Epithelial cell of esophagus (primary cell): ENCODE data around the gene FRRS1.

Experiments used
- DNase-seq: peaks from one replicate; pipeline ENCODE4 v3.0.0; 2010; ENCODE audit warnings: low read depth
- H3K4me3 ChIP-seq: 2 replicates; pipeline ENCODE4 v1.5.1; 2011; ENCODE audit warnings: mild to moderate bottlenecking, low read length, control low read depth
- TF ChIP-seq, protein P1 (sequence below): IDR thresholded peaks from 2 replicates; pipeline ENCODE4 v1.5.1; 2011; ENCODE audit warnings: low read depth, mild to moderate bottlenecking, low read length, control low read depth, inconsistent platforms; ENCODE audit not compliant: insufficient read depth; ENCODE audit errors: missing control alignments

Gene FRRS1, protein sequence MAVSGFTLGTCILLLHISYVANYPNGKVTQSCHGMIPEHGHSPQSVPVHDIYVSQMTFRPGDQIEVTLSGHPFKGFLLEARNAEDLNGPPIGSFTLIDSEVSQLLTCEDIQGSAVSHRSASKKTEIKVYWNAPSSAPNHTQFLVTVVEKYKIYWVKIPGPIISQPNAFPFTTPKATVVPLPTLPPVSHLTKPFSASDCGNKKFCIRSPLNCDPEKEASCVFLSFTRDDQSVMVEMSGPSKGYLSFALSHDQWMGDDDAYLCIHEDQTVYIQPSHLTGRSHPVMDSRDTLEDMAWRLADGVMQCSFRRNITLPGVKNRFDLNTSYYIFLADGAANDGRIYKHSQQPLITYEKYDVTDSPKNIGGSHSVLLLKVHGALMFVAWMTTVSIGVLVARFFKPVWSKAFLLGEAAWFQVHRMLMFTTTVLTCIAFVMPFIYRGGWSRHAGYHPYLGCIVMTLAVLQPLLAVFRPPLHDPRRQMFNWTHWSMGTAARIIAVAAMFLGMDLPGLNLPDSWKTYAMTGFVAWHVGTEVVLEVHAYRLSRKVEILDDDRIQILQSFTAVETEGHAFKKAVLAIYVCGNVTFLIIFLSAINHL

DNA sequence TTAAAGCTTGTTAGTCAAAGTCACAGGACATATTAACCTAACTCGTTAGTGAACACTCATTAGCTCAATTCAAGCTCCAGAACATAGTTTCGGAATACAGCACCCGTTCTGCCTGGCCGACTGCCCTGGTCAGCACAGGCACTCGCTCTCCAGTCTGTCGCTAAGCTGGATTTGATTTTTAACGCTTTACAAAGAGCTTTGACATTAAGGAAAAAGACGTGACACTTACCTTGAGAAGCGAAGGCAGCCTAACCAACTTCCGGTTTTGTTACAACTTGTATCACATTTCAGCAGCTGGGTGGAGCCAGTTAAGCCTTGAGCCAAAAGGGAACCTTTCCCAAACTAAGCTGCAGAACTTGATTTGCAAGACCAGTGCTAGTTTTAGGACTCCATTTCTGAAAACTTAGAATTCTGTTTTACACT, at the start of gene FRRS1:
Gene FRRS1, minus strand, starts transcription at position 258 of the 423 bp plus-strand sequence. CDS start 17,867 bp downstream, outside the sequence.
- peak within 1 kb of the TSS; percentile 89 for H3K4me3 ChIP-seq
- peak; percentile 94 for DNase-seq
- TF ChIP-seq, protein P1, sequence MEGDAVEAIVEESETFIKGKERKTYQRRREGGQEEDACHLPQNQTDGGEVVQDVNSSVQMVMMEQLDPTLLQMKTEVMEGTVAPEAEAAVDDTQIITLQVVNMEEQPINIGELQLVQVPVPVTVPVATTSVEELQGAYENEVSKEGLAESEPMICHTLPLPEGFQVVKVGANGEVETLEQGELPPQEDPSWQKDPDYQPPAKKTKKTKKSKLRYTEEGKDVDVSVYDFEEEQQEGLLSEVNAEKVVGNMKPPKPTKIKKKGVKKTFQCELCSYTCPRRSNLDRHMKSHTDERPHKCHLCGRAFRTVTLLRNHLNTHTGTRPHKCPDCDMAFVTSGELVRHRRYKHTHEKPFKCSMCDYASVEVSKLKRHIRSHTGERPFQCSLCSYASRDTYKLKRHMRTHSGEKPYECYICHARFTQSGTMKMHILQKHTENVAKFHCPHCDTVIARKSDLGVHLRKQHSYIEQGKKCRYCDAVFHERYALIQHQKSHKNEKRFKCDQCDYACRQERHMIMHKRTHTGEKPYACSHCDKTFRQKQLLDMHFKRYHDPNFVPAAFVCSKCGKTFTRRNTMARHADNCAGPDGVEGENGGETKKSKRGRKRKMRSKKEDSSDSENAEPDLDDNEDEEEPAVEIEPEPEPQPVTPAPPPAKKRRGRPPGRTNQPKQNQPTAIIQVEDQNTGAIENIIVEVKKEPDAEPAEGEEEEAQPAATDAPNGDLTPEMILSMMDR = no peak

DNA sequence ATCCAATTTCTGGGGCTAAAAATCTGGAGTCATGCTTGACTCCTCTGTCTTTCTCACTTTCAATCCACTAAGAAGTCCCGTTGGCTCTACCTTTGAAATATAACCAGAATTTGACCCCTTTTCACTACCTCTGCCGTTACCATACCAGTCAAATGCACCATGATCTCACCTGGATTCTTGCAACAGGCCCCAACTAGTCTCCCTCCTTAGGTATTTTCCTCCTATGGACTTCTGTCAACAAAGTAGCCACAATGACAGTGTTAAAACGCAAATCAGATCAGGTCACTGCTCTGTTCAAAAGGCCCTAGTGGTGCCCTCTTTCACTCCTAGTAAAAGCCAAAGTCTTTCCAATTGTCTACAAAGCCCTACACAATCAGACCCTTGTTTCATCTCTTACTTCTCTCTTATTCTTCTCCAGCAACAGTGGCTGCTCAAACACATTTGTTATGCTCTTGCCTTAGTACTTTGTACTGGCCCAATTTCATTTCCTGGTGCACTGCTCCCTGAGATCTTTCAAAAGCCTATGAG, 48.0 kb upstream of the FRRS1 start:
- H3K4me3 ChIP-seq = no peak overlapping the region
- TF ChIP-seq, protein P1 = no peak
- peak; percentile 85 for DNase-seq

DNA sequence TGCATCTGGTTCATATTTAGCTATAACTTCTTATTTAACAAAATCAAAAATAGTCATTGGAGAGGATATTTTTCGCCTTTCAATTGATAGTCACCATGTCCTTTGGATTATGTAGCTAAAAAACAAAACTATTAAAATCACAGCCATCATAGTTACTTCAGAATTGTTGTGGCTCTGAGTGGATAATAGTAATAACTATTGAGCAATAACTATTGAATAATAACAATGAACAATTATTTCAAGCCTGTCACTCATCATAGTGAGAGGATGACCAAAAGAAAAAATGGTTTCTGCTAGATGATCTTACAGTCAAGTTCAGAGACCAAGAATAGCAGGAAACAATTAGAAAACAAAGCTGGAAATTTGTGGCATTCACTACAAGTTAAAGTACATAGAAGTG, 45.3 kb upstream of the FRRS1 start:
- DNase-seq = no peak
- no peak overlapping the region for H3K4me3 ChIP-seq
- TF ChIP-seq, protein P1 = no peak

DNA sequence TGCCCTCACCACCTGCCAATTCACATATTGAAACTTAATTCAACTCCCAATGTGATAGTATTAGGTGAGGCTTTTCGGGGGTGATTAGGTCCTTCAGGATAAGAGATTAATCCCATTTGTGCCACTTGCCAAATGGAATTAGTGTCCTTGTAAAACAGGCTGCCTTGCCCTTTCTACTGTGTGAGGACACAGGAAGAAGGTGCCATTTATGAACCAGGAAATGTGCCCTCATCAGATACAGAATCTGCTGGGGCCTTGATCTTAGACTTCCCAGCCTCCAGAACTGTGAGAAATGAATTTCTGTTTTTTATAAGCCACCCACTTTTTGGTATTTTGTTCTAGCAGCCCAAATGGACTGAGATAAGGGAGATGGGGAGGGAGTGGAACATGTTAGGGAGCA, 44.6 kb upstream of the FRRS1 start:
- TF ChIP-seq, protein P1 = no peak
- no peak for DNase-seq
- H3K4me3 ChIP-seq = no peak overlapping the region

DNA sequence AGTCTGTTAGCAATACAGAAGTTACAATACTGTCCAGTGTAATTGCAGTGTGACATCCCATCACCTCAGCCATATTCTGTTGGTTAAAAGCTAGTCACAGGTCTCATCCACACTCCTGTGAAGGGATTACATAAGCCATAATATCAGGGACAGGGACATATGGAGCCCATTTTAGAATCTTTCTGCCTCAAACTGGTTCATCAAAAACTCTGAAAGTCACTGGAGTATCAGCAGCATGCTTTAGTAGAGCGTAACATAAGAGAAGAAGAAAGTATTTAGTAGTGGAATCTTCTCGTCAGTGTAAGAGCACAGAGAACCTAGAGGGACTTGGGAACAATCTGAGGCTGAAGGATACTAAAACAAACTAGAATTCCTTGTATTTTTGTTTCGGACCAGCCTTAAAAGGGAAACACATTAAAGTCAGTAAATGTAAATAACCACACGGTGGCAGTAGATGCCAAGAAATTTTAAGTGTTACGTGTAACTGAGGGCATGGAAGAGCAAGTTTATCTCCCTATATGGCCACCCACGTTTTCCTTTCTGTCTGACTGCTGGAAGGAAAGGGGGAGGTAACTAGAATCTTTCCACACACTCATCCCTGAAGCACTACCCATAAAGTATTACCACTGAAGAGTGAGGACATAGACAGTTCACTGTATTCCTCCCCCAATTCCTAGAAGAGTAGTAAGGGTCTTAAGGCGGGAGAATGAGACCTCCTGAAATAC, 42.1 kb upstream of the FRRS1 start:
- TF ChIP-seq, protein P1 = peak; percentile 45
- H3K4me3 ChIP-seq = no peak overlapping the region
- DNase-seq = peak; percentile 91

DNA sequence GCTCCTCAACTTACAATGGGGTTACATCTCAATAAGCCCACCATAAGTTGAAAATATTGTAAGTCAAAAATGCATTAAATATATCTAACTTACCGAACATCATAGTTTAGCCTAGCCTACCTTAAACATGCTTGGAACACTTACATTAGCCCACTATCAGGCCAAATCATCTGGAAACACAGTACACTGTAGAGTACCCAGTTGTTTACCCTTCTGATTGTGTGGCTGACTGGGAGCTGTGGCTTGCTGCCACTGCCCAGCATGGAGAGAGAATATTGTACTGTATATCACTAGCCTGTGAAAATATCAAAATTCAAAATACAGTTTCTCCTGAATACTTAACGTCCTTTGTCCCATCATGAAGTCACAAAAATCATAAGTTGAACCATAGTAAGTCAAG, 40.4 kb upstream of the FRRS1 start:
- TF ChIP-seq, protein P1 = no peak
- H3K4me3 ChIP-seq = no peak overlapping the region
- no peak for DNase-seq
